Thyroid gland (tissue), 4 donors: Measurements from ENCODE around the gene EID1.

ENCODE experiments used
- POLR2A ChIP-seq, 2 donors: fragments of 450-650 bp; IDR thresholded peaks; one replicate each; pipeline ENCODE4 v1.6.1; 2017; ENCODE audit warnings: antibody characterized with exemption in 2 of 2, mild to moderate bottlenecking in 2 of 2, moderate library complexity in 1 of 2
- TF ChIP-seq, protein P1 (sequence below), 6 experiments: fragments of 200-600 bp in 3 of 6; fragments of 450-650 bp in 3 of 6; sonication (generic) in 3 of 6; IDR thresholded peaks; one replicate each; pipeline ENCODE4 v1.5.1; 2016 to 2019; ENCODE audit warnings: antibody characterized with exemption in 6 of 6, mild to moderate bottlenecking in 2 of 6, inconsistent platforms in 1 of 6, moderate library complexity in 1 of 6

DNA sequence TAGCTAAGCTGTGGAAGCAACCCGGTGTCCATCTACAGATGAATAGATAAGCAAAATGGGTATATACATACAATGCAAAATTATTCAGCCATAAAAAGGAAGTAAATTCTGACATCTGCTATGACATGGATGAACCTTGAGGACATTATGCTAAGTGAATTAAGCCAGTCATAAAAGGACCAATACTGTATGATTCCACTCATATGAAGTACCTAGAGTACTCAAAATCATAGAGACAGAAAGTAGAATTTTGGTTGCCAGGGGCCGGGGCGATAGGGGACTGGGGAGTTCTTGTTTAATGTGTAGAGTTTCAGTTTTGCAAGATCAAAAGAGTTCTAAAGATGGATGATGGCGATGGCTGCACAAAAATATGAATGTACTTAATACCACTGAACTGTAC is 10.3 kb downstream of the EID1 start:
- TF ChIP-seq, protein P1, sequence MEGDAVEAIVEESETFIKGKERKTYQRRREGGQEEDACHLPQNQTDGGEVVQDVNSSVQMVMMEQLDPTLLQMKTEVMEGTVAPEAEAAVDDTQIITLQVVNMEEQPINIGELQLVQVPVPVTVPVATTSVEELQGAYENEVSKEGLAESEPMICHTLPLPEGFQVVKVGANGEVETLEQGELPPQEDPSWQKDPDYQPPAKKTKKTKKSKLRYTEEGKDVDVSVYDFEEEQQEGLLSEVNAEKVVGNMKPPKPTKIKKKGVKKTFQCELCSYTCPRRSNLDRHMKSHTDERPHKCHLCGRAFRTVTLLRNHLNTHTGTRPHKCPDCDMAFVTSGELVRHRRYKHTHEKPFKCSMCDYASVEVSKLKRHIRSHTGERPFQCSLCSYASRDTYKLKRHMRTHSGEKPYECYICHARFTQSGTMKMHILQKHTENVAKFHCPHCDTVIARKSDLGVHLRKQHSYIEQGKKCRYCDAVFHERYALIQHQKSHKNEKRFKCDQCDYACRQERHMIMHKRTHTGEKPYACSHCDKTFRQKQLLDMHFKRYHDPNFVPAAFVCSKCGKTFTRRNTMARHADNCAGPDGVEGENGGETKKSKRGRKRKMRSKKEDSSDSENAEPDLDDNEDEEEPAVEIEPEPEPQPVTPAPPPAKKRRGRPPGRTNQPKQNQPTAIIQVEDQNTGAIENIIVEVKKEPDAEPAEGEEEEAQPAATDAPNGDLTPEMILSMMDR (IDR thresholded peaks at IDR 0.05): no peak
- no peak for TF ChIP-seq POLR2A (IDR thresholded peaks at IDR 0.05)
